ENCODE results near the gene PSMD14. TPM values are rescaled to one million over a fixed set of nuclear protein-coding genes. Genes with fewer than 3 reads are reported as not detected.

PSMD14 gene
- polyA plus RNA-seq, 1 donor from 2014 or later: 136 TPM

DNA sequence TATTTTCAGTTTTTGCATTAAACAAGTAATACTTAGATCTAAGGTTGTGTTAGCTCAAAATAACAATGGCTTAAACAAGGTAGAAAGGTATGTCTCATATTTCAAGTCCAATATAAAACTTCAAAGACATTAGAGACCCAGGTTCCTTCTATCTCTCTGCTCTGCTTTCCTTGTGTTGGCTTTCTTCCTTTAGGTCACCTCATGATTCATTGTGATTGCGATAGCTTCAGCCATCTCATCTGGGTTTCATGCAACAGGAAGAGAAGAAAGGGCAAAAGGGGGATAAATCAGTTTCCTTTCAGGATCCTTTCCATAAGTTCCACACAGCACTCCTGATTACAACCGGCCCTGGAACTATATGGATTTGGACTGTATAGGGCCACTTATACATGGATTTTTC lies 91.9 kb downstream of the PSMD14 start:
- no peaks in the 10 kb centered on the region for H3K27me3 ChIP-seq (ENCODE audit: insufficient read depth, low read depth, low read length)
- H3K79me2 ChIP-seq (replicated peaks; ENCODE audit: insufficient read depth, low read length): no peaks in the 10 kb centered on the region
- H3K9ac ChIP-seq (ENCODE audit: low read length): no peak overlapping the region
- no peaks in the 10 kb centered on the region for H3K9me2 ChIP-seq (ENCODE audit: insufficient read depth, low read length)
- no peaks in the 10 kb centered on the region for H3F3A ChIP-seq (ENCODE audit: insufficient read depth, low read length, poor library complexity, severe bottlenecking)
- H4K20me1 ChIP-seq (ENCODE audit: insufficient read depth): no peaks in the 10 kb centered on the region
- no peaks in the 10 kb centered on the region for H3K9me3 ChIP-seq (ENCODE audit: low read length)
- no peak overlapping the region for H2AFZ ChIP-seq (ENCODE audit: low read depth, low read length)
- no peak overlapping the region for H3K27ac ChIP-seq (ENCODE audit: low read length)
- no peak overlapping the region for H3K4me3 ChIP-seq (ENCODE audit: low read length)
- TF ChIP-seq, protein P1, sequence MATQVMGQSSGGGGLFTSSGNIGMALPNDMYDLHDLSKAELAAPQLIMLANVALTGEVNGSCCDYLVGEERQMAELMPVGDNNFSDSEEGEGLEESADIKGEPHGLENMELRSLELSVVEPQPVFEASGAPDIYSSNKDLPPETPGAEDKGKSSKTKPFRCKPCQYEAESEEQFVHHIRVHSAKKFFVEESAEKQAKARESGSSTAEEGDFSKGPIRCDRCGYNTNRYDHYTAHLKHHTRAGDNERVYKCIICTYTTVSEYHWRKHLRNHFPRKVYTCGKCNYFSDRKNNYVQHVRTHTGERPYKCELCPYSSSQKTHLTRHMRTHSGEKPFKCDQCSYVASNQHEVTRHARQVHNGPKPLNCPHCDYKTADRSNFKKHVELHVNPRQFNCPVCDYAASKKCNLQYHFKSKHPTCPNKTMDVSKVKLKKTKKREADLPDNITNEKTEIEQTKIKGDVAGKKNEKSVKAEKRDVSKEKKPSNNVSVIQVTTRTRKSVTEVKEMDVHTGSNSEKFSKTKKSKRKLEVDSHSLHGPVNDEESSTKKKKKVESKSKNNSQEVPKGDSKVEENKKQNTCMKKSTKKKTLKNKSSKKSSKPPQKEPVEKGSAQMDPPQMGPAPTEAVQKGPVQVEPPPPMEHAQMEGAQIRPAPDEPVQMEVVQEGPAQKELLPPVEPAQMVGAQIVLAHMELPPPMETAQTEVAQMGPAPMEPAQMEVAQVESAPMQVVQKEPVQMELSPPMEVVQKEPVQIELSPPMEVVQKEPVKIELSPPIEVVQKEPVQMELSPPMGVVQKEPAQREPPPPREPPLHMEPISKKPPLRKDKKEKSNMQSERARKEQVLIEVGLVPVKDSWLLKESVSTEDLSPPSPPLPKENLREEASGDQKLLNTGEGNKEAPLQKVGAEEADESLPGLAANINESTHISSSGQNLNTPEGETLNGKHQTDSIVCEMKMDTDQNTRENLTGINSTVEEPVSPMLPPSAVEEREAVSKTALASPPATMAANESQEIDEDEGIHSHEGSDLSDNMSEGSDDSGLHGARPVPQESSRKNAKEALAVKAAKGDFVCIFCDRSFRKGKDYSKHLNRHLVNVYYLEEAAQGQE (IDR thresholded peaks at IDR 0.05; ENCODE audit: borderline replicate concordance): no peak
- TF ChIP-seq TAF1 (IDR thresholded peaks at IDR 0.05; ENCODE audit: low read depth) (no peak), EP300 (conservative IDR thresholded peaks at IDR 0.05; ENCODE audit: poor library complexity, severe bottlenecking) (no peak), RAD21 (conservative IDR thresholded peaks at IDR 0.05) (no peak), SMC3 (conservative IDR thresholded peaks at IDR 0.05; ENCODE audit: poor library complexity) (no peak), POLR2AphosphoS5 (IDR thresholded peaks at IDR 0.05) (no peak), EZH2 (IDR thresholded peaks at IDR 0.05; ENCODE audit: borderline replicate concordance, insufficient read depth, low read length, poor library complexity, severe bottlenecking) (no peak), MXI1 (conservative IDR thresholded peaks at IDR 0.05; ENCODE audit: poor library complexity, severe bottlenecking) (no peak)
- TF ChIP-seq, protein P2, sequence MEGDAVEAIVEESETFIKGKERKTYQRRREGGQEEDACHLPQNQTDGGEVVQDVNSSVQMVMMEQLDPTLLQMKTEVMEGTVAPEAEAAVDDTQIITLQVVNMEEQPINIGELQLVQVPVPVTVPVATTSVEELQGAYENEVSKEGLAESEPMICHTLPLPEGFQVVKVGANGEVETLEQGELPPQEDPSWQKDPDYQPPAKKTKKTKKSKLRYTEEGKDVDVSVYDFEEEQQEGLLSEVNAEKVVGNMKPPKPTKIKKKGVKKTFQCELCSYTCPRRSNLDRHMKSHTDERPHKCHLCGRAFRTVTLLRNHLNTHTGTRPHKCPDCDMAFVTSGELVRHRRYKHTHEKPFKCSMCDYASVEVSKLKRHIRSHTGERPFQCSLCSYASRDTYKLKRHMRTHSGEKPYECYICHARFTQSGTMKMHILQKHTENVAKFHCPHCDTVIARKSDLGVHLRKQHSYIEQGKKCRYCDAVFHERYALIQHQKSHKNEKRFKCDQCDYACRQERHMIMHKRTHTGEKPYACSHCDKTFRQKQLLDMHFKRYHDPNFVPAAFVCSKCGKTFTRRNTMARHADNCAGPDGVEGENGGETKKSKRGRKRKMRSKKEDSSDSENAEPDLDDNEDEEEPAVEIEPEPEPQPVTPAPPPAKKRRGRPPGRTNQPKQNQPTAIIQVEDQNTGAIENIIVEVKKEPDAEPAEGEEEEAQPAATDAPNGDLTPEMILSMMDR (IDR thresholded peaks at IDR 0.05; ENCODE audit: poor library complexity, severe bottlenecking): no peak
- H3K36me3 ChIP-seq (ENCODE audit: insufficient read depth, low read length): no peaks in the 10 kb centered on the region
- H3K4me2 ChIP-seq (ENCODE audit: low read length): no peak overlapping the region

DNA sequence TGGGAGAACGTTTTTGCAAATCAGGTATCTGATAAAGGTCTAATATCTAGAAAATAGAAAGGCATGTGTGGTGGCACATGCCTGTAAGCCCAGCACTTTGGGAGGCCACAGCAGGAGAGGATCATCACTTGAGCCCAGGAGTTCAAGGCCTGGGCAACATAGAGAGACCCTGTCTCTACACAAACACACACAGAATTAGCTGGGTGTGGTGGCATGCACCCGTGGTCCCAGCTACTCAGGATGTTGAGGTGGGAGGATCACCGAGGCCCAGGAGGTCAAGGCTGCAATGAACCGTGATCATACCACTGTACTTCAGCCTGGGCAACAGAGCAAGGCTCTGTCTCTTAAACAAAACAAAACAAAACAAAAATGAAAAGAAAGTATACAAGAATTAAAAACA lies 94.1 kb downstream of the PSMD14 start:
- no peak for TF ChIP-seq TAF1 (IDR thresholded peaks at IDR 0.05; ENCODE audit: low read depth)
- TF ChIP-seq, protein P1 (IDR thresholded peaks at IDR 0.05; ENCODE audit: borderline replicate concordance): no peak
- TF ChIP-seq MXI1 (conservative IDR thresholded peaks at IDR 0.05; ENCODE audit: poor library complexity, severe bottlenecking): no peak
- TF ChIP-seq EP300 (conservative IDR thresholded peaks at IDR 0.05; ENCODE audit: poor library complexity, severe bottlenecking): no peak
- no peak overlapping the region for H3K4me2 ChIP-seq (ENCODE audit: low read length)
- H3K27ac ChIP-seq (ENCODE audit: low read length): no peak overlapping the region
- no peak overlapping the region for H3K9ac ChIP-seq (ENCODE audit: low read length)
- no peaks in the 10 kb centered on the region for H3K9me2 ChIP-seq (ENCODE audit: insufficient read depth, low read length)
- H3K36me3 ChIP-seq (ENCODE audit: insufficient read depth, low read length): no peaks in the 10 kb centered on the region
- no peaks in the 10 kb centered on the region for H3K27me3 ChIP-seq (ENCODE audit: insufficient read depth, low read depth, low read length)
- H3K9me3 ChIP-seq (ENCODE audit: low read length): no peaks in the 10 kb centered on the region
- H3K79me2 ChIP-seq (replicated peaks; ENCODE audit: insufficient read depth, low read length): no peaks in the 10 kb centered on the region
- H3K4me3 ChIP-seq (ENCODE audit: low read length): no peak overlapping the region
- no peaks in the 10 kb centered on the region for H3F3A ChIP-seq (ENCODE audit: insufficient read depth, low read length, poor library complexity, severe bottlenecking)
- H2AFZ ChIP-seq (ENCODE audit: low read depth, low read length): no peak overlapping the region
- no peaks in the 10 kb centered on the region for H4K20me1 ChIP-seq (ENCODE audit: insufficient read depth)

Measured in neural cell (in vitro differentiated cells).